Left colon (tissue), 2 donors: ENCODE results near the gene PLD6. TPM values are rescaled to one million over a fixed set of nuclear protein-coding genes. Genes with fewer than 3 reads are reported as not detected.
A peak's percentile ranks its signal among the peaks of the same experiment; 100 is the strongest.
"Not testable (repeated sequence)": the region's sequence is repeated elsewhere in the genome, so short reads cannot be mapped to it uniquely, and the experiment has no call there.

Experiments
- ATAC-seq: fragments of 200-7000 bp; cut with Tn5 transposase; one replicate; pipeline ENCODE4 v1.9.1; 2020; ENCODE audit warnings: mild to moderate bottlenecking, moderate library complexity
- DNase-seq, 2 donors: peaks; one replicate each; pipeline ENCODE4 v3.0.0-alpha.2; 2020
- intact Hi-C, 2 donors: fragments of 100-400 bp; cut with DNase I in 1 of 2; cut with micrococcal nuclease in 1 of 2; formaldehyde crosslinking; loops; one replicate each; pipeline versions ENCODE4 v1.11.2 to v1.14.0; 2022; cut with DNase I, micrococcal nuclease
- long read RNA-seq: library from polyadenylated mRNA; unstranded; transcript quantifications from one replicate; pipeline ENCODE4 v2.0.0, GENCODE V29; 2021
- total RNA-seq, 2 donors: library from RNA; stranded (reverse); fragmentation: NEBNext Ultra II Directional; extraction: Animal tissue kit (Norgen Biotek cat#: 25700); gene quantifications; one replicate each; pipeline ENCODE4 v1.2.1, GENCODE V29; 2021
- donor health status: DM: no; HTN: no; CAD: no.
- donor health status: DM: yes; HTN: yes; CAD: no.

Gene PLD6, protein sequence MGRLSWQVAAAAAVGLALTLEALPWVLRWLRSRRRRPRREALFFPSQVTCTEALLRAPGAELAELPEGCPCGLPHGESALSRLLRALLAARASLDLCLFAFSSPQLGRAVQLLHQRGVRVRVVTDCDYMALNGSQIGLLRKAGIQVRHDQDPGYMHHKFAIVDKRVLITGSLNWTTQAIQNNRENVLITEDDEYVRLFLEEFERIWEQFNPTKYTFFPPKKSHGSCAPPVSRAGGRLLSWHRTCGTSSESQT
- 1 to 10 TPM in 1 of 2 donors, under 1 TPM in 1; 0.98 to 1.3 TPM for total RNA-seq
- long read RNA-seq, transcript PLD6-201 (2 exons, 2,560 nt), result major isoform, 5 of 5 reads
- long read RNA-seq, partial matches to known transcripts, result 0 of 5 reads
- long read RNA-seq, other reads (novel, unspliced or antisense), result 0 of 5 reads

DNA sequence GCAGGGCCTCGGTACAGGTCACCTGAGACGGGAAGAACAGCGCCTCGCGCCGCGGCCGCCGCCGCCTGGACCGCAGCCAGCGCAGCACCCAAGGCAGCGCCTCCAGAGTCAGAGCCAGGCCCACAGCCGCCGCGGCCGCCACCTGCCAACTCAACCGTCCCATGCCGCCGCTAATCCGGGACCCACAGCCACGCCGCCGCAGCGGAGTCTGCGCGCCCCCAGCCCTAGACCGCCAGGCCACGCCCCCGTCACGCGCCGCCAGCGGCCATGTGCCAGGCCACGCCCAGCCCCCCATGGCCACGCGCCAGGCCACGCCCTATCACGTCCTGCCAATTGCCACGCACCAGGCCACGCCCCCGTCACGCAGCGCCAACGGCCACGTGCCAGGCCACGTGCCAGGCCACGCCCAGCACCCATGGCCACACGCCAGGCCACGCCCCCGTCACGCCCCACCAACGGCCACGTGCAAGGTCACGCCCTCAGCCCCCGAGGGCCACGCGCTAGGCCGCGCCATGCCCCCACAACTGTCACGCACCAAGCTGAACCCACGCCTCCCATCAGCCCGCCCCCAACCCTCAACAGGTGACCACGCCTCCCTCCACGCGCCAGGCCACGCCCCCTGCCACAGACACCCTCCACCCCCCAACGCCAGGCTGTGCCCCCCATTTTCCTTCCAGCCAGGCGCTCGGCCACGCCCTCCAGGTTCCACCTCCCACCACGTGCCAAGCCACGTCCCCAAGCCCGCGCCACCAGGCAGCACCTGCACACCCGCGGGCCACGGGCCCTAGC is at the start of gene PLD6:
Gene PLD6, minus strand, starts transcription at position 210 of the 789 bp plus-strand sequence. Its CDS starts 47 bp downstream, at position 163.
- DNase-seq, result peak; percentile 87 to 91
- ATAC-seq, result peak; percentile 81
- intact Hi-C loops, result no loop called here

DNA sequence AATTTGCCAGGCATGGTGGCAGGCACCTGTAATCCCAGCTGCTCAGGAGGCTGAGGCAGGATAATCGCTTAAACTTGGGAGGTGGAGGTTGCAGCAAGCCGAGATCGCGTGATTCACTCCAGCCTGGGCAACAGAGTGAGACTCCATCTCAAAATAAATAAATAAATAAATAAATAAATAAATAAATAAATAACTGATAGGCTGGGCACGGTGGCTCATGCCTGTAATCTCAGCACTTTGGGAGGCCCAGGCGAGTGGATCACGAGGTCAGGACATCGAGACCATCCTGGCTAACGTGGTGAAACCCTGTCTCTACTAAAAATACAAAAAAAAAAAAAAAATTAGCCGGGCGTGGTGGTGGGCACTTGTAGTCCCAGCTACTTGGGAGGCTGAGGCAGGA is 49.6 kb upstream of the PLD6 start:
- DNase-seq, intact Hi-C loops, ATAC-seq: not testable (repeated sequence)

DNA sequence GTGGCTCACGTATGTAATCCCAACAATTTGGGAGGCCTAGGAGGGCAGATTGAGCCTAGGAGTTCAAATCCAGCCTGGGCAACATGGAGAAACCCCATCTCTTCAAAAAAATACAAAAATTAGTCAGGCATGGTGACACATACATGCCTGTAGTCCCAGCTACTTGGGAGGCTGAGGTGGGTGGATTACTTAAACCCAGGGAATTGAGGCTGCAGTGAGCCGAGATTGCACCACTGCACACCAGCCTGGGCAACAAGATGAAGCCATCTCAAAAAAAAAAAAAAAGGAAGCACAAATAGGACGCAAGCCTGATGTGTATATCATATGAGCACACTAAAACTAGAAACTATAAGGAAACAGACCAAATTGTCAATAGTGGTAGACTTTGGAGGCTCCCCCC is 47.9 kb upstream of the PLD6 start:
- intact Hi-C loops, result no loop called here
- no peak for DNase-seq
- ATAC-seq, result no peak

DNA sequence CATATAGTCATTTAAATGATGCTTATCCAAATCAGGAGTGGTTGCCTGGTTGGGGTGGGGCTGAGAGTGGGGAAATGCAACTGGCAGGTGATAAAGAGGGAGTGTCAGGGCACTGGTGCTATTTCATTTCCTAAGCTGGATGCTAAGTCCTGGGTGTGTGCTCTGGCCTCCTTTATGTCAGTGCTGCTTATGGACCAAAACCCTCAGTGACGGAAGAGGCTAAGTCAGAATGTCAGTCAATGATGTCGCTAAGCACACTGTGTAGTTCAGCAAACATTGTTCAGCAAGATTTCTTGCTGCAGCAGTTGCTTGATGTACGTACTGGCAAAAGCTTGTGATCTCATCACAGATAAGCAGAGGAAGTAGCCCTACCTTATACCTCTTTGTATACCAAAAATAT is 47.3 kb upstream of the PLD6 start:
- no peak for ATAC-seq
- DNase-seq, result no peak

DNA sequence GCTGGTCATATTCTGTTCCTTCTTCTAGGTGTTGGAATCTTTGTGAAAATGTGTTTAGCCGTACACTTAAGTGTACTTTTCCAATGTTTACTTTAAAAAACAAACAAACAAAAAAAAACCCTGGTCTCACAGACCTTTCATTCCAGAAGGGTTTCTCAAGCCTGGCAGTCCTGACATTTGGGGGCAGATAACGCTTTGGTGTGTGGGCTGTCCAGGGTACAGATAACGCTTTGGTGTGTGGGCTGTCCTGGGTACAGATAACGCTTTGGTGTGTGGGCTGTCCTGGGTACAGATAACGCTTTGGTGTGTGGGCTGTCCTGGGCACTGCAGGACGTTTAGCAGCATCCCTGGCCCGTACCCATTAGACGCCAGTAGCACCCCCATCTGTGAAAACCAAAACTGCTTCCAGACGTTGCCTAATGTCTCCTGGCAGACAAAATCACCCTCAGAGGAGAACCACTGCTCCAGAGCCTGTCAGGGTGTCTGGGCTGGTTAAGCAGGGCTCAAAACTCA is 46.1 kb upstream of the PLD6 start:
- DNase-seq (no peak), ATAC-seq (no peak)
- intact Hi-C loops, result no loop called here

More for the DNA sequence above, 47.3 kb upstream of the PLD6 start:
- intact Hi-C loops, result no loop called here

DNA sequence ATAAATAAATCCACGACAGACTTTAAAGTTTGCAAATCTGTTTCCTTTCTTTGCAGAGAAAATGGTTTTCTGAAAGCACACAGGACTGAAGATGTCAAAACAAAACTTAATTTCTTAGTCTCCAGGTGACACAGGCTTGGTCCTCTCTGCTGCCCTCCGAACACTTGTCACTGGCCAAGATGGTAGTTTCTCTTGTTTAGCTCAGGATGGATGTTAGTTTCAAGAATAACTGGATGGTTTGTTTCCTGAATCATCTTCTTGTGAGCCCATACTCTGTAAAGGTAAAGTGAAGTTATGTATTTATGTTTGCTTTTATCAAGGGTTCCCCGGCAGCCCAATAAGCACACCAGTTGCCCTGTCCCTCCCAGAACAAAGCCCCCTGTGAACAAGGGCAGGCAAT is 40.7 kb upstream of the PLD6 start:
- ATAC-seq (no peak), DNase-seq (no peak)
- intact Hi-C loops, result no loop called here

DNA sequence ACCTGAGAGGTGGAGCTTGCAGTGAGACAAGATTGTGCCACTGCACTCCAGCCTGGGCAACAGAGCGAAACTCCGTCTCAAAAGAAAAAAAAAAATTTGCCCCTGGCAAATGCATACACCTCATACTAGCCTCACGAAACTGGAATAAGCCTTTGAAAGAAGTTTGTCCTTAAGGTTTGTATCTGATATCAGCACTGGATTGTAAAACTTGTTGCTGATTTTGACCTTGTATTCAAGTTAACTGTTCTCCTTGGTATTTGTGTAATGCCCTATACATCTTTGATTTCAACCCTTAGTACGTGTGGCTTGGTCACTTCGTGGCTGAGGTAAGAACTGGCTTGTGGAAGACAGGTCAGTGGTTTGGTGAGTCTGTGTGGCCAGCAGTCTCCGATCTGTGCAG is 37.0 kb upstream of the PLD6 start:
- intact Hi-C loops, result no loop called here
- DNase-seq, result no peak
- ATAC-seq, result no peak

DNA sequence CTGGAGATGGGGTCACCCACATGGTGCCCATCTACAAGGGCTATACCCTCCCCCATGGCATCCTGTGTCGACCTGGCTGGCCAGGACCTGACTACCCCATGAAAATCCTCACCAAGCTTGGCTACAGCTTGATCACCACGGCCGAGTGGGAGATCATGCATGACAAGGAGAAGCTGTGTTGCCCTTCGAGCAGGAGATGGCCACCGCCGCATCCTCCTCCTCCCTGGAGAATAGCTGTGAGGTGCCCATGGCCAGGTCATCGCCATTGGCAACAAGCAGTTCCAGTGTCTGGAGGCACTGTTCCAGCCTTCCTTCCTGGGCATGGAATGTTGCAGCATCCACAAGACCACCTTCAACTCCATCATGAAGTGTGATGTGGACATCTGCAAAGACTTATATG is 36.1 kb upstream of the PLD6 start:
- no peak for DNase-seq
- no peak for ATAC-seq

DNA sequence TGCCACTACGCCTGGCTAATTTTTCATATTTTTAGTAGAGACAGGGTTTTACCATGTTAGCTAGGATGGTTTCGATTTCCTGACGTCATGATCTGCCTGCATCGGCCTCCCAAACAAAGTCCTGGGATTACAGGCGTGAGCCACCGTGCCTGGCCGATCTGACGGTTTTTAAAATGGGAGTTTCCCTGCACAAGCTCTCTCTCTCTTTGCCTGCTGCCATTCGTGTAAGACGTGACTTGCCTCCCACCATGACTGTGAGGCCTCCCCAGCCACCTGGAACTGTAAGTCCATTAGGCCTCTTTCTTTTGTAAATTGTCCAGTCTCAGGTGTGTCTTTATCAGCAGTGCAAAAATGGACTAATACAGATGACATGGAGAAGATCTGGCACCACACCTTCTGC is 35.5 kb upstream of the PLD6 start:
- intact Hi-C loops, result no loop called here
- ATAC-seq (no peak), DNase-seq (no peak)

More for the DNA sequence above, 36.1 kb upstream of the PLD6 start:
- intact Hi-C loops, result no loop called here

DNA sequence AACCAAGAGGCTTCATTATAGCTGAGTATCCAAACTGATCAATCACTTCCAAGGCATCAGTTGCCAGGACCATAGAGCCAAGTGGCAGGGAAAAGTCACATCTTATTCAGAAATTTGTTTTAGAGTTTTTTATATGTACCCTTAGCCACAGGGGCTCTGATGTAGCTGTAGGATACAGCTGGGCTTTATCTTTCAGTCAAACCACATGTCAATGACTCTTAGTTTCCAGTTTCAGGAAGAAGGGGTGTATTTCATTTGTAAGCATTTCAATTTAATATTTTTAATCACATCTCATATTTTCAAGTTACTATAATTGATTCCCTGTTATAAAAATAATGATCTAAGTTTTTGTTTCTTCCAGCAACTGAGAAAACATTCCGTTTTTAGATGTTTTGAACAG is 33.7 kb upstream of the PLD6 start:
- no peak for ATAC-seq
- no peak for DNase-seq
- intact Hi-C loops, result no loop called here

DNA sequence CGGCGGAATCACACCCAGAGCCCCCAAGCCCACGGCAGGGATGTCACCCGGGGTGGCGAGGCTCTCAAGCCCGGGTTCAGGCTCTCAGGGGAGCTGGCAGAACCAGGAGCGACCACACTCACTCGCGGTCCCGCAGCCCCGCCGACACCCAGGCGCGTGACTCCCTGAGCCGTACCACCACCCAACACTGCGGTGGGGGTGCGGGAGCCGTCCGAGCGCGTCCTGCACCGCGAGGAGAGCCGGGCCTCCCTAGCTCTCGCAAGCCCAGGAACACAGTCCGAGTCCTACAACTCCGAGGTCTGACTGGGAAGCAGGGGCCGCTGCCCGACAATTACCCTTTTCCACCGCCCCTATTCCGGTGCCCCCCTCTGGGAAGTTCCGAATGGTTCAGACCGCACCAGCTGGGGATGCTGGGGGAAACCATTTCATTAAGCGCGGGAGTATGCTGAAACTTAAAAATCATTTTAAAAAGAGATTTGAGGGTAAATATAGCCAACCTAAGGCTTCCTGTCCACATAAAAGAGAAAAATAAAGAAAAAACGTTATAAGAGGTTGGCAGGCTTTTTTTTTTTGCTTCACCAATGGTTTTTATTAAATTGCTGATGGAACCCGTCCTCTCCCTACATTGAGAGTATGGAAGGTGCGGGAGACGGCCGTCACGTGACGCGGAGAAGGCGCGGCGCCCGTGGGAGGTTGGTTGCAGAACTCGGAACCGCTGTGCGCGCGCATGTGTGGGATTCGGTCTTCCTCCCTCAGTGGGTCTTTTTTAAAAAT is 31.1 kb upstream of the PLD6 start, which contains the start of gene FLCN:
Gene FLCN, minus strand, starts transcription at position 143 of the 774 bp plus-strand sequence. CDS start 9,031 bp downstream, outside the sequence.
- peak; percentile 90 for ATAC-seq
- peak; percentile 88 to 95 for DNase-seq
- intact Hi-C loops, result no loop called here

DNA sequence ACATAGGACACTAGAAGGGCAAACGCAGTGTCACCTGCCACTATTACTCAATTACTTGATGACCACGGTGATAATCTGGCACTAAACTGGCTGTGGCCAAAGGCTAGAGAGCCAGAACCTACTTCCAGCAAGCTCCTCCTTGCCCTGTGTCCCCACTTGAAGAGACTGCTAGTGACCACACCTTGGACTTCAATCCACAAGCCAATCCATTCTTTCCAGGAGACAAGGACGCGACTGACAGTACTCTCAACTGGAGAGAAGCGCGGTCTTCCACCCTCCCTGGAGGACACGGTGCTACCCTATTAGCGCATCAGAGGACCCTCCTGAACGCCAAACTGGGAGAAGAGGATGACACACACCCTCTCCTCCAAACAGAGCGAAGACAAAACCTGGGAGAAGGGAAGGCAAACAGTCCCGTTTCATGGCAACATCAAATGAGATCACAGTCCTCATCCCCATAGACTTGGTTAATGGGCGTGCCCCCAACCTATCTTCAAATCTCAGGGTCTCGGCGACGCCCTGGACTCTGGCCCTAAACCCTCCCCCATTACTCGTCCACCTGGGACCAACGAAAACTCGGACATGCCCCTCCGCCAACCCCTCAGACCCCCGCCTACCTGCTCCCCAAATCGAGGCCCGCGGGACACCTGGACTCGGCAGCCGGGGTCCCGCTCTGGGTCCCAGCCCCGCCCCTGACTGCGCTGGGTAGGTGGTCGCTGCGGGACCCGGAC is 30.3 kb upstream of the PLD6 start:
- intact Hi-C loops, result no loop called here
- DNase-seq (peak; percentile 29 to 44), ATAC-seq (peak; percentile 68)

DNA sequence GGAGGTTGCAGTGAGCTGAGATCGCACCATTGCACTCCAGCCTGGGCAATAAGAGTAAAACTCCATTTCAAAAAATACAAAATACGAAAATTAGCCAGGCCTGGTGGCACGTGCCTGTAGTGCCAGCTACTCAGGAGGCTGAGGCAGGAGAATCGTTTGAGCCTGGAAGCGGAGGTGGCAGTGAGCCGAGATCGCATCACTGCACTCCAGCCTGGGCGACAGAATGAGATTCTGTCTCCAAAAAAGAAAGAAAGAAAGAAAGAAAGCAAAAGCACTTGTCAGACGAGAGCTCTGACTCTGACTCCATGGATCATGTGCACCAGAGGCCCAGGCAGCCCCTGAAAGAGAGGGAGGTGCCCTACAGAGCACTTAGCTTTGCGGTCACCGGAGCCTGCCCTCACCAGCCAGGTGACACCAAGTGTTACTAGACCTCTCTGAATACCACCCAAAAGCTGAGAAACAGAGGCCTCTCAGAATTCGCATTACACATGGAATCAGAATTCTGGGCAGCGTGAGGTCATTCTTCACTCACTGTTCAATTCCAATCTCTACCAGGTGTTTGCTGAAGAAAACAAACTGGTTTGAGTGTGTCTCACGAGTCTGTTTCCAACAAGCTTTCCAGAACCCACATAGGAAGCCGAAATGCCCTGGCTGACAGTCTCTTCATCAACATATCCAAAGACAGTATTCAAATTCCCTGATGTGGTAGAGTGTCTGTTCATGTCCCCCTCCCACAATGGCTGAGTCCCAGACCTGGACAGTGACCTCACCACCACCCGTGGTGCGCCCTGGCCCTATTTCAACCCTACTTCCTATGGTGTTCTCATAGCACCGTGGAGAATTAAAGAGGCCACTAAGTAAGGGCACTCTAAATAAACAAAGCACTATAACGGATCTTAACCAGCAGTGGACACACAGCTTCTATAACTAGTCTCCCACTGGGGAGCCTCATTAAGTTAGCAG is 29.4 kb upstream of the PLD6 start:
- ATAC-seq (no peak), DNase-seq (no peak)
- intact Hi-C loops, result no loop called here

DNA sequence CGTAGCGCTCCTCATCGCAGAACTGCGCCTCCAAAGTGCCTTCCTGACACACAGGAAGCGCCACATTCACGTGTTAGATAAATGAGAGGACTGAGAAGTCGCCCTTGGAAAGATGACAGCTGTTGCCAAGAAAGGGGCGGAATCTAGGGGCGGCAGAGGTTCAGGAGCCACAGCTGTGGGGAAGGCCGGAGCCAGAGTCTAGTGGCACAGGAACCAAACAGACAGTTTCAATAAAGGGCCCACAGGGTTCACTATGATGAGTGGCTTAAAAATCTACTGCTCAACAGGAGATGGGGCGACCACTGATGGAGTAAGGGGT is 26.1 kb upstream of the PLD6 start:
- intact Hi-C loops, result no loop called here
- ATAC-seq, result no peak
- DNase-seq, result no peak

DNA sequence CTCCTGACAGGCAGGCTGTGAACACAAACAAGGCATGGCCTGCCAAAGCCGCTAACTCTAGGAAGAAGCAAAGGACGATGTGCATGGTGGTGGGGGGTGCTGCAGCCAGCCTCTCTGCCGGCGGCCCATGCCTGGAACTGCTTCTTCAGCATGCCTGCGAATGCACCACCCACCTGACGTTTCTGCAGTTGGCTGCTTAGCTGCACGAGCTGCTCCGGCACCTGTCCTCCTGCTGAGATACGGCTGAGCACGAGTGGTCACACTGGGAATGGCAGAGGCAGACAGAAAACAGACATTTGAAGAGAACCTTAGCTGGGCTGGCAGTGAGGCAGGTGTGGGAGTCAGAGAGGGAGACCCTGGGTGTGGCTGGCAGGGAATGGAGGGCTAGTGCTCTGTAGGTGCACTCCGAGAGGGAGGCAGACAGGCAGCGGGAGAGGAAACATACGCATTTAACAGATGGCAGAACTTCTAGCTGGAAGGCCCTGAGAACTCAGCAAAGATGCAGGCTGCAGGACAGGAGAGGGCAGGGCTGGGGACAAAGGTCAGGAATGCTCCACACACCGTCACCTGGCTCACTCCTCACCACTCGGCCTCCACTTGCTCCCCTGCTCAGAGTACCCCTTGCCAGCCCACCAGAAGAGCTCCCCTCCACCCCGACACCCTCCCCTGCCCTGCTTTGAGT is 25.6 kb upstream of the PLD6 start:
- intact Hi-C loops, result no loop called here
- ATAC-seq, result peak; percentile 60
- peak in 1 of 2 donors; percentile 19 for DNase-seq

DNA sequence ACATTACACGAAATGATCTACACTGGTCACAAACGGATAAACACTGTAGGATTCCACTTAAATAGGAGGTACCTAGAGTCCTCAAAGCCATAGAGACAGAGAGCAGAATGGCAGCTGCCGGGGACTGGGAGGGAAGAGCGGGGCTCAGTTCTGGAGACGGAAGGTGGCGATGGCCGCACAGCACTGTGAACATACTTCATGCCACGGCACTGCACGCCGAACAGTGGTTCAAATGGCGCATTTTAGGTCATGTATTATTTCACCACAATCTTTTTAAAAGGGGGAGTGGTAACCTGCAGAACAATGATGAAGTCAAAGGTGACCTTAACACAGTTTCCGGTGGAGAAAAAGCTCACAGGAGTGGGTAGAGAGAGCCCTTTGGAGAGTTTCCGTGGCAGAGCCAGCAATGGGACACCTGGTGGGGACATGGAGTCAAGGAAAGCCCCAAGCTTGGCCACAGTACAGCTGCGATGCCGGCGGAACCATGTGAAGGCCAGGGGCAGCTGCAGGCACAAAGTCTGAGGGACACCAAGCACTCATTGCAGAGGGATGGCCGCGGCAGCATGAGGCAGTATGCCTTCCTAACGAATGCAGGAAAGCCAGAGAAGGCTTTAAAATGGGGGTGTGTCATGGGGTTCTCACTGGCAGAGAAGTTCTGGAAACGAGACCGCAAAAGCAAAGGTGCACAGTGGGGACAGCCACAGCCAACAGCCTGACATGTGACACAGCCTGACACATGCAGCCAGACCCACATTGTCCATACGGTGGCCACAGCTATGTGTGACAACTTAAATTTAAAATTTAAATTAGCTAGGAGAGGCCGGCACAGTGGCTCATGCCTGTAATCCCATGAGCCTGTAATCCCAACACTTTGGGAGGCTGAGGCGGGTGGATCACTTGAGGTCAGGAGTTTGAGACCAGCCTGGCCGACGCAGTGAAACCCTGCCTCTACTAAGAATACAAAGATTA is 23.6 kb upstream of the PLD6 start:
- intact Hi-C loops, result no loop called here
- ATAC-seq (no peak), DNase-seq (no peak)
